ENCODE measurements around the gene DTX1.
"Not testable (repeated sequence)": the region's sequence is repeated elsewhere in the genome, so short reads cannot be mapped to it uniquely, and the experiment has no call there.

Gene DTX1

DNA sequence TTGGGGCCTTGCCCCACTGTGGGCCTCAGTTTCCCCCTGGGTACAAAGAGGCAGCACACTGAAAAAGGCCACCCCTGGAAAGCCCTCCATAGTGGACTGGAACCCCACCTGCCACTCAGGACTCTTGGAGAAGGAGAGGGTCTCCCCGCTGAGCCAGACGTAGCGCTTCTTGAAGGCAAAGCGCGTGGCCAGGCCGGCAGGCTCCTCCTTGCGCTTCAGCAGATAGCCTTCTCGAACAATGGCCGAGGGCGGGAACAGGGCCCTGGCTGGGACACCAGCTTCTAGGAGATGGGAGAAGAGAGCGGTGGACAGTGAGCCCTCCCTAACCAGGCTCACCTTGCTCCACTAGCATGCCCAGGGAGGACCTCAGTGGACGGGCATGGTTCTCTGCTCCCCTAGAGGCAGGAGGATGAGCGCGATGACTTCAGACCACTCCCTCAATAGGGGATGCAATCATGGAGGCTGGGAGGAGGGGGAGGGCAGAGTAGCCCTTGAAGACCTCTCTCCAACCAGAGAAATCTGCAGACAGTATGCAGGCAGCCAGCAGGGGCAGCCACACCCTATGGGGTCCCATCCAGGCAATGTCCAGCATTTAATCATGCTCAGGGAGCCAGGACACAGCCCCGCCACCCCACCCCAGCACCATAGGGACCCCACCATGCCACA is 49.2 kb downstream of the DTX1 start:
- no peak for DNase-seq (ENCODE audit: low read depth, low spot score)

DNA sequence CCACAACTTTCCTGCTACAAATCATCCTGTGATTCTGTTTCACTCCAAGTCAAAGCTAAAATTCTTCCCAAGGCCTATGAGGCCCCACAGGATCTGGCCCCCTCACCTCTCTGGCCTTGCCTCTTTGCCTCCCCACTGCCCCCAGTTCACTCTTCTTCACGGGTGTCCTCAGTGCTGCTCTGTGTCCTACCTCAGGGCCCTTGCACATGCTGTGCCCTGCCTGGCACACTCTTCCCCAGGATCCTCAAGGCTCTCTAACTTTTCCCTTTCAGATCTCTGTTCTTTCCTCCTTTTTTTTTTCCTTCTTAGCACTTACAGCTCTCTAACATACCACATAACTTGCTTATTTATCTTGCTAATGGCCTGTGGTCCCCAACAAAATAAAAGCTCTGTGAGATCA is 49.8 kb downstream of the DTX1 start:
- DNase-seq (ENCODE audit: low read depth, low spot score): no peak
- H3K4me3 ChIP-seq (ENCODE audit: low read length): no peak overlapping the region

More for the DNA sequence above, 49.2 kb downstream of the DTX1 start:
- no peak overlapping the region for H3K4me3 ChIP-seq (ENCODE audit: low read length)

DNA sequence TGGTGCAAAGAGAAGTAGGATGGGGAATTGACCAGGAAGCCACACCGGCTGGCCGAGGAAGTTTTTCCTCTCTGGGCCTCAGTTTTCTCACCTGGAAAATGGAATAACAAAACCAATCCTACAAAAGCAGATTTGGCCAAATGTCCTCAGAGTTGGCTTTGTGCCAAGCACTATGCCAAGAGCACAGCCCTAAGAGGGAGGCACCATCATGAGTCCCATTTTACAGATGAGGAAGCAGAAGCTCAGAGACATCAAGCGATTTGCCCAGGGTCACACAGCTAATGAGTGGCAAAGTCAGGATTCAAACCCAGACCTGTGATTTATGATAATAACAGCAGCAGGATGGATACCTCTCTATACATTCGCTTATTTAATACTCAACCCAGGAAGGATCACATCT is 51.8 kb downstream of the DTX1 start:
- DNase-seq (ENCODE audit: low read depth, low spot score): no peak

DNA sequence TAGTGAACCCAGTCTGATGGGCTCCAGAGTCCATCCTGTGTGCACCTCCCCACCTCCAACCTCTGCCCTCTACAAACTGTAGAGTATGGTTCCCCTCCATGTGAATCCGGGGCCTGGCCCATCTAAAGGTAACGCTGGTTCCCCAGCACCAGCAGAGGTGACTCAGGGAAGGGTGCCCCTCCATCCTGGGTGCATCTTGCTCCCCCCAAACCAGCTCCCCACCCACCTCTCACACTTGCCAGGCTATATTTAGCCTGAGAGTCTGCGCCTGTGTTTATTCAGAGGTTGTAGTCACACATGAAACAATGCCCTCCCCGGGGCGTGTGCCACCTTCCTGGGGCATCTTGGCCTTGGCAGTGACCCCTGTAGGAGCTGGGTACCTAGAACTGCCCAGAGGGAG is 52.8 kb downstream of the DTX1 start:
- H3K4me3 ChIP-seq (ENCODE audit: low read length): no peak overlapping the region
- no peak for DNase-seq (ENCODE audit: low read depth, low spot score)

More for the DNA sequence above, 51.8 kb downstream of the DTX1 start:
- no peak overlapping the region for H3K4me3 ChIP-seq (ENCODE audit: low read length)

DNA sequence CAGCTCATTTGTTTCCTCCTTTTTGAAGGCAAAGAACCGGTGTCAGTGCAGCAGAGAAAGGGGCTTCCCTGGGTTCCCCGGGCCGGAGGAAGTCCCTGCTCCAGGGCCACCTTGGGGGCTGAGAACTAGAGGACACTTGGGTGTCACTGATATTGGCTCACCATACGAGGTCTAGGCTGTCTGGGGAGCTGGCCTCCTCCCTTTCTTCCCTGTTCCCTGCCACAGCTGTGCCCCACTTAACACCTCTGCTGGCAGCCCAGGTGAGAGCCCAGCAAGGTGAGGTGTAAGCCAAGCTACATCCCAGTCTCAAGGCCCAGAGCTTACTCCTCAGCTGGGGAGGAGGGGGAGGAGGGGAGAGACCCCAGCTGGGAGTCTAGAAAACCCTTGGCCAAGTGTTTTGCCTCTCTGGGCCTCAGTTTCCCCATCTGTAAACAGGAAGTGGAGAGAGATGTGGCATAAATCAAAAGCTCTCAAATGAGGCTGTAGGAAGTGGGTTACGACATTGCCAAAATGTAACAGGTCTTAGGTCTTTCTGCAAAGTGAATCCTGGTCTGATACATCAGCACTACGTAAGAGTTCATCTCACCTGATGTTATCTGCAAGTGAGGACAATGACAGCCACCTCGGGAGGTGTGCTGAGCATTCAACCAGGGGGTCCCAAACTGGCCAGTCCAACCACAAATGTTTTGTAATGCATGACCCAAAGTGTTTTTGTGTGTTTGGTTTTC is 53.5 kb downstream of the DTX1 start:
- DNase-seq (ENCODE audit: low read depth, low spot score): no peak
- no peak overlapping the region for H3K4me3 ChIP-seq (ENCODE audit: low read length)

DNA sequence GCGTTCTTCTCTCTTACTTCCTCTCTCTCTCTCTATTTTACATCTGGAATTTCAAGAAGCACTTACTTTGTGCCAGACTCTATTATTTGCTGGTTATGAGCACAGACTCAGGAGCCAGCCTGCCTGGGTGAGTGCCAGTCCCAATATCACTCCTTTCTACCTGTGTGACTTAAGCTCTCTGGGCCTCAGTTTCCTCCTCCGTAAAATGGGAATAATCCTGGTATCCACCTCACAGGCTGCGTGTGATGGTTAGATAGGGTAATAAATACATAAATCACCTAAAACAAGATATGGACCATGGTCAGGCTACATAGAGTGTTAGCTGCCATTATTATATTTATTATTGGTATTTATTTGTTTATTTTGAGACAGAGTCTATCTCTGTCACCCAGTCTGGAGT is 54.7 kb downstream of the DTX1 start:
- H3K4me3 ChIP-seq (ENCODE audit: low read length): no peak overlapping the region
- no peak for DNase-seq (ENCODE audit: low read depth, low spot score)

DNA sequence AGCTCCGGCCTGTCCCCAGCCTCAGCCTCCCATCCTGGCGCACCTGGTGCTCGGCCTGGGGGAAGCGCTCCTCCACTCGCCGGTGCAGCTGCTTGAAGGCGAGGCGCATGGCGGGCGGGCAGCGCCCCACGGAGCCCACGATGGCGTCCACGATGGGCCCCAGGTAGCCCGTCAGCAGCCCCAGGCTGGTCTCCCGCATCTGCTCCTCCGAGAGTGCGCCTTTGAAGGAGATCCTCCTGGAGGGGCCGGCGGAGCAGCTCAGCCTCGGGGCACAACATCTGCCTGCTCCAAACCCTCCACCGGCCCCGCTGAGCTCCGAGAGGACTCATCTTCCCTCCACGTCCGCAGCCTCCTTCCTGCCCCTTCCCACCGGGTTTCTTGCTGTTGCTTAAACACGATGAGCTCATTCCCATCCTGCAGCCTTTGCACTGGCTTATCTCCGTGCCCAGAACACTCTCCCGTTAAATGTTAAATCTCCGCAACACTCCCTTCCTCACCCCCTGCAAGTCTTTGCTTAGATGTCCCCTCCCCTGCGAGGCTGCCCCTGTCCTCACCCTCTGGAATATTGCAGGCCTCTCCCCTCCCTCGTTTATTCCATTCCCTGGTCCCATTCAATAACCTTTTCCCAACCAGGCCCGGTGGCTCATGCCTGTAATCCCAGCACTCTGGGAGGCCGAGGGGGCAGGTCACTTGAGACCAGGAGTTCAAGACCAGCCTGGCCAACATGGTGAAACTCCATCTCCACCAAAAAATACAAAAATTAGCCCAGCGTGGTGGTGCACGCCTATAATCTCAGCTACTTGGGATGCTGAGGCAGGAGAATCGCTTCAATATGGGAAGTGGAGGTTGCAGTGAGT is 55.7 kb downstream of the DTX1 start:
- no peak overlapping the region for H3K4me3 ChIP-seq (ENCODE audit: low read length)
- DNase-seq (ENCODE audit: low read depth, low spot score): no peak

DNA sequence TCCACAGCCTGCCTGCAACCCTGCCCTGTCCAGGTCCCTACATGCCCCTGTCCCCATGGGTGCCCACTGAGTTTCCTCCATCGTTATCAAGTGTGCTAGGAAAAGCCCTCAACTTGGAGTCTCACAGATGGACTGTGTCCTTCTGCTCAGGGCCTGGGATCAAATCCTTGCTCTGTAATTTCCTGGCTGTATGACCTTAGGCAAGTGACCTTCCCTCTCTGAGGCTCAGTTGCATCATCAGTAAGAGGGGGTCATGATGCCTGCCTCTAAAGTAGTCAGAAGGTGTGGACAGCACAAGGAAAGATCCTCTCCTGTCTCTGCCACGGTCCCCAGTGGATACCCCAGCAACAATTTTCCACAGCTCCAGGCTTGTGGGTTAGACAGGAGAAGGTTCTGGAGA is 56.9 kb downstream of the DTX1 start:
- no peak for DNase-seq (ENCODE audit: low read depth, low spot score)
- no peak overlapping the region for H3K4me3 ChIP-seq (ENCODE audit: low read length)

DNA sequence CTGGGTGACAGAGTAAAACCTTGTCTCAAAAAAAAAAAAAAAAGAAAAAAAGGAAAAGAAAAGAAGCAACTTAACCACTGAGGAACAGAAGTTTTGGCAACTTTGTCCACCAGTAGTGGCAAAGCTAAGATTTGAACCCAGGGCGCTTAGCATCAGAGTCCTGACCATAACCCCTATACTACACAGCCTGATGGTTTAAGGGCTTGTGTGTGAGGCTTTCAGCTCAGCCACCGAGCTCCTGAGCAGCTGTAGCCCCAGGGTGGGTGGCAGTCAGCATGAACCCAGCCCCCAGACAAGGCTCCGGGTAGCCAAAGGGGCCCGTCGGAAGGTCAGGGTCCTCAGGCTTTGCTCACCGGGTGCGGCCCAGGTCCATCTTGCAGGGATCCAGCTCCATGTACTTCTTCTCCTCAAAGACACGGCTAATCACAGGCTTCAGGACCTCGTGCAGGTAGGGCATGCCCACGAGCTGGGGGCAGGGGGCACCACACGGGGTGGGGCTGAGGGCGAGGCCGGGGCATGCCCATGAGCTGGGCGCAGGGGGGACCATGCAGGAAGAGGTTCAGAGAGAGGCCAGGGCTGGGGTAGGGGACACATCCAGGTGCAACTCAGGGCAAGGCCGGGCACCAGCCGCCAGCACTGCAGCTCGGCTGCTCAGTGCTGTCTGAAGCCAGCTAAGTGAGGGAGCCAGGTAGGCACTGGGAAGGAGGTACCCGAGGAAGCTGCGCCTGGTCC is 58.1 kb downstream of the DTX1 start:
- DNase-seq (ENCODE audit: low read depth, low spot score): no peak
- no peak overlapping the region for H3K4me3 ChIP-seq (ENCODE audit: low read length)

DNA sequence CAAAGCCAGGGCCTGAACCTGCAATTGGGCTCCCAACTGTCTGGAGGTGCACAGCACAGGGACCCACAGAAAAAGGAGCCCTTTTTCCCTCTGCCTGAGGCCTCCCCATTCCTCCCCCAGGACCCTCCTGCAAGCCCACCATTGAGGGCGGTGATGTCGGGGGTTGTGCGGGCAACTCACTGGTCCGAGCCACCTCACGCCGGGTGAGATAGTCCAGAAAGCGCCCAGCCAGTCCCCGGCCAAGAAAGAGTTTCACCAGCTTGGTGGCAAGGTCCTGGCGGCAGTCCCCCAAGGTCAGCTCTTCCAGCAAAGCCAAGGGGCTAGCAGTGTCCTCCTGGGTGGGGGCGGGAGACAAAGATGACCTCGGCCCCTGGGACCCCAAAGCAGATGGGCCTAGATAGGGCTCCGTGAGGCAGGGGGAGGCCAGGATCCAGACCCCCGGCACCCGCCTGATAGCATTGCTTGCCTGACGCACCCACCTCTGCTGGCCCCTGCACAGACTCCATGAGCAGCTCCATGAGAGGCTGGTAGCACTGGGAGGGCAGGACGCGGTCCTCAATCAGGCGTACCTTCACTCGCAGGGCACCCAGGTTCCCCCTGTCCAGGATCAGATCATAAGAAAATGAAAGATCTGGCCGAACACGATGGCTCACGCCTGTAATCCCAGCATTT is 59.1 kb downstream of the DTX1 start:
- no peak for DNase-seq (ENCODE audit: low read depth, low spot score)
- H3K4me3 ChIP-seq (ENCODE audit: low read length): no peak overlapping the region

DNA sequence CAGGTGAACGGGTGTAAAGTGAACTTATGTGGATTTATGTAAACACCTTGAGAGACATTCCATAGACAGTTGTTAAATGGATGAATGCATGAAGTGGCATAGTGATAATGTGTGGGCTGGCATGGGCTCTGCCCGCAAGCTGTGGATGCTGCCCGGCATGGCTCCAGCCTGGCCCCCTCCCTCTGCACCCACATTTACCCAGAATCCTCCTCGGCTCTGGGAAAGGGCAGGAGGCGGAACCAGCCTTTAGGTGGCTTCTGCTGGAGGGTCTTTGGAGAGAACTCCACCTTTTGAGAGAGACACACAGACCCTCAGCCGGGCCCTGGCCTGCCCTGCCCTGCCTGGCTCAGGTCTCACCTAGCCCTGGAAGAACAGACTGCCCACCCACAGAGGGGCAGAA is 60.3 kb downstream of the DTX1 start:
- H3K4me3 ChIP-seq (ENCODE audit: low read length): no peak overlapping the region
- DNase-seq (ENCODE audit: low read depth, low spot score): no peak

DNA sequence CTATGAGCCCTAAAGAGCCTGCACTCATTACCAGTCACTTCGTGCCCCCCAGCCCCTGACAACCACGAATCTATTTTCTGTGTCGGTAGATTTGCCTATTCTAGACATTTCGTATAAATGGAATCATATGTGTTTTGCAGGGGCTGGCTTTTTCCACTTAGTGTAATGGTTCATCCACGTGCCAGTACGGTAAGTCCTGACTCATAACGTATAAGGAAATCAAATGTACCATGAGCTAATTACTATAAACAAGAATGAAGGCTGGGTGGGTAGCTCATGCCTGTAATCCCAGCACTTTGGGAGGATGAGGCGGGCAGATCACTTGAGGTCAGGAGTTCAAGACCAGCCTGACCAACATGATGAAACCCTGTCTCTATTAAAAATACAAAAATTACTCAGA is 61.2 kb downstream of the DTX1 start:
- DNase-seq (ENCODE audit: low read depth, low spot score); H3K4me3 ChIP-seq (ENCODE audit: low read length): not testable (repeated sequence)

DNA sequence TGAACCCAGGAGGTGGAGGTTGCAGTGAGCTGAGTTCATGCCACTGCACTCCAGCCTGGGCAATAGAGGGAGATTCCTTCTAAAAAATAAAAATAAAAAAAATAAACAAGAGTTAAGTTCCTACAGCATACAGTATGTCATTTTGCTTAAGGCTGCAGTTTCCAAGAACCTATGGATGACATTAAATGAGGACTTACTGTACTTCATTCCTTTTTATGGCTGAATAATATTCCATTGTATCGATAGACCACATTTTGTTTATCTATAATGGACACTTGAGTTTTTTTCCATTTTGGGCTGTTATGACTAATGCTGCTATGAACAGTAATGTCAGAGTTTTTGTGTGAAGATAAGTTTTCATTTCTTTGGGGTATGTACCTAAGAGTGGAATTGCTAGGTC is 61.6 kb downstream of the DTX1 start:
- DNase-seq (ENCODE audit: low read depth, low spot score): no peak
- H3K4me3 ChIP-seq (ENCODE audit: low read length): no peak overlapping the region

DNA sequence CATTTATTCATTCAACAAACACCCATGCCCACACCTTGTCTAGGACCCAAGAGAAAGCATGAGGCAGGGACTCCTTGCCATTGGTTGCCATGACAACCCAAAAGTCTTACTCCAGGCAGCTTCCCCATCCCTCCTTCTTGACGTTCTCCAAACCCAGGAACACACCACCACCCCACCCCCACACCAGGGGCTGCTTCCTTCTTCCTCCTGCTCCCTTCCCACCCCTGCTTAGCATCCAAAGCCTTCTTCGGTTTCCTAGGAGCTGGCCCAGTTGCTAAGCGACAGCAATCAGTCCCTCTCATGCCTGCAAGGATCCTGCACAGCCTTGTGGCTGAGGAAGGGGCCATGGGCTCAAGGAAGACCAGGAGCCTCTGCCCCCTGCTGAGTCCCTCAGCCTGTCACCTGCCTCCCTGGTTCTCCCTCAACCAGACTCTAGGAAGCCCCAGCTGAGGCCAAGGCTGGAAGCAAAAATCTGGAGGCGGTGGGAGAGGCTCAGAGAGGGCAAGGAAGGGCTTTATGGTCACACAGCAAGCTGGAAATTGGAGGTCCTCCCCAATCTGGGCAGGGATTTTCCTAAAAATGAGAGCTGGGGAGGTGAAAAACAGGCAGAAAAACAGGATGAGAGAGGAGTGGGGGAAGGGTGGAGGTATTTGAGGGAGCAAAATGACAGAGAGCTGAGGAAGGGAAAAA is 63.6 kb downstream of the DTX1 start:
- no peak overlapping the region for H3K4me3 ChIP-seq (ENCODE audit: low read length)
- no peak for DNase-seq (ENCODE audit: low read depth, low spot score)

DNA sequence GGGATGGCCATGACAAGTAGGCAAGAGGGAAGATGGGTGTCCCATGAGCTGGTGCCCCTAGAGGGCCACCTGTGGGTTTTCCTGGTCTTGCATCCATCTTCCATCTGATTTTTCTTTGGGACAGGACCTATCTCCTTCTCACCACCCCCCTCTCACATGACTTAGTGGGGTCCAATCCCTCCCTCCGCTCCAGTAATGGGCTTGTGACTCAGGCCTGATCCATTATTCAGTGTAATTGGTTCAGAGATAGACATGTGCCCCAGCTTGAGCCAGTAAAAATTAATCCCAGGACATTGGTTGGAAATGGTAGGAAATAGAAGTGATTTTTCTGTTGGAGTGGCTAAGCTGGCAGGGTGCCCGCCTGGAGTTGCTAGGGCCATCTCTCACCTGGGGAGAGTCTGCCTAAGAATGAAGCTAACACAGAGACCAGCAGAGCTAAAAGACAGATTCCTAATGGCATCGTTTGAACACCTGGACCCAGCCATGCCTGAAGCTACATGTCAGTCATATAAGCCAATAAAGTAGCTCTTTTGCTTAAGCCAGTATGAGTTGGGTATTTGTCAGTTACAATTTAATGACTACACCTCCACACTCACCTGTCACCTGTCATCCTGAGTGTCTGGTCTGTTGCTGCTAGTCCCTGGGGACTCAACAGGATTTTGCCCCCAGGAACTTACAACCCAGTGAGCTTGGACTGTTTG is 64.3 kb downstream of the DTX1 start:
- no peak for DNase-seq (ENCODE audit: low read depth, low spot score)
- H3K4me3 ChIP-seq (ENCODE audit: low read length): no peak overlapping the region

DNA sequence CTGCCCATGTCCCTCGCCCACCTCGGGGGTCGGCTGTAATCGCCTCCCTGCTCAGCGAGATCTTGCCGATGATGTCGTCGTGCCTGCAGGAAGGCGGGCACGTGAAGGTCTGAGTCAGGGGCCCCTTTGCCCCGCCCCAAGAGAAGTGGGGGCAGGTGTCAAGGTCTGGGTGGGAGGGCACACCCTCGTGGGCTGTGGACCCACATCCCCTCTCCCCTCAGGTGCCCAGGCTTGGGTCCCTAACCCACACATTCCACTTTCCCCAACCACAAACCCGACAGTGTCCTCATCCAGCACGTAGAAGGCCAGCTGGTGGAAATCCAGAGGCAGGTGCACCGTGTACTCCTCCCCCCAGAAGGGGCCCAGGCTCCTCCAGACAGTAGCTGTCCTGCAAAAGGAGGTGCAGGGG is 71.3 kb downstream of the DTX1 start:
- peak; percentile 54 for DNase-seq (ENCODE audit: low read depth, low spot score)
- no peak overlapping the region for H3K4me3 ChIP-seq (ENCODE audit: low read length)

DNA sequence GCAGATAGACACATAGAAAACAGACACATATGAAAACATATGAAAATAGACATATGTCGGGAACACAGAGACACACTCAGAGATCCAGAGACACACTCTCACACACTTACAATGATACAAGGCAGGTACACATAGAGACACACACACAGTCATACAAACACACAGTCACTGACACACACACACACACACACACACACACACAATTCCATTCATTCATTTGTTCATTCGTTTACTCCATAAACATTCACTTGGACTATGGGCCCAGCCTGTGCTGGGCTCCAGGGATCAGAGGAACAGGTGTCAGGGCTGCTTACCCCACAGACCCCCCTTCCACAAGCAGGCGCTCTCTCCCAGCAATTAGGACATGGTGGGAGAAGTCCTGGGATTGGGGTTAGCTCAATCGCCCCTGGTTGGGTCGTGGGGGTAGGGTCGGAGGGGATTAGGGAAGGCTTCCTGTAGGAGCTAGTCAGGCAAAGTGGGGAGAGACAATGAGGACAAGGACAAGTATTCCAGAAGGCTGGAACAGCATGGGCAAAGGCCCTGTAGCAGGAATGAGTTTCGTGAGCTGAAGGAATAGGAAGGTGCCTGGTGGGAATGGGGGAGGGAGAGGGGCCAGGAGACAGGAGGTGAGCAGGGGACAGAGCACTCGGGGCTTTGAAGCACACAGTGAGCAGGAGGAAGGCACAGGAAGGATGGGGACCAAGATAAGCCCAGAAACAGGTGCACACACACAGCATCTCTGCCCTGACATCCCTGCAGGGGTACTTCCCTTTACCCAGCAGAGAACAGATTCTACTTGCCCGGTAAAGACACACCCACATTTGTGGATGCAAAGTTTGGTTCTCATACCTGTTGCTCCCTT is 72.5 kb downstream of the DTX1 start:
- no peak overlapping the region for H3K4me3 ChIP-seq (ENCODE audit: low read length)
- DNase-seq (ENCODE audit: low read depth, low spot score): peak; percentile 77

Measured in Jurkat, Clone E6-1 (cell line).